ENCODE results near the gene KCNK5. TPM values are rescaled to one million over a fixed set of nuclear protein-coding genes. Genes with fewer than 3 reads are reported as not detected.

The KCNK5 gene
- total and polyA plus RNA-seq, 2 donors (not counting 1 experiment from before 2014, with no cell fraction given), result 0.07 TPM; not detected in 1

- Histone ChIP-seq H3K27ac (ENCODE audit: low read length in 2 of 2) (no peak overlapping the region), H3K27me3 (replicated peaks in 1 of 4; ENCODE audit: control extremely low read depth in 1 of 4, control insufficient read depth in 3 of 4, insufficient read depth in 4 of 4, low read length in 3 of 4) (peaks cover 0 to 52% (median 15%) of the 10 kb centered on the region in 4 experiments), H4K20me1 (ENCODE audit: control insufficient read depth, insufficient read depth, low read length, poor library complexity, severe bottlenecking) (no peaks in the 10 kb centered on the region), H3K9ac (ENCODE audit: low read length) (no peak overlapping the region), H3K4me1 (ENCODE audit: control insufficient read depth in 2 of 2, insufficient read depth in 2 of 2, low read length in 2 of 2) (no peaks in the 10 kb centered on the region), H3K79me2 (ENCODE audit: control insufficient read depth, insufficient read depth, low read length) (no peaks in the 10 kb centered on the region), H3K36me3 (replicated peaks in 1 of 2; ENCODE audit: control extremely low read depth in 1 of 2, control insufficient read depth in 1 of 2, extremely low read depth in 1 of 2, insufficient read depth in 2 of 2, low read length in 1 of 2) (no peaks in the 10 kb centered on the region), H3K9me3 (ENCODE audit: control extremely low read depth in 1 of 3, control insufficient read depth in 2 of 3, insufficient read depth in 1 of 3, low read length in 2 of 3) (peaks cover 0 to 3% (median 0%) of the 10 kb centered on the region in 3 donors), H3K4me2 (replicated peaks; ENCODE audit: low read depth, low read length, poor library complexity, severe bottlenecking) (no peak overlapping the region), H3K4me3 (ENCODE audit: control extremely low read depth in 1 of 5, extremely low read depth in 1 of 5, insufficient read depth in 1 of 5, low read depth in 2 of 5, low read length in 4 of 5) (no peak overlapping the region), H2AFZ (ENCODE audit: insufficient read depth, low read depth, low read length, poor library complexity, severe bottlenecking) (no peak overlapping the region)
- no peaks in the 10 kb centered on the region for H3K4me1 Mint-ChIP-seq
- DNase-seq, result no peak
- ChIA-PET CTCF (no interaction called here), POLR2A (no interaction called here)
- H3K9me3 Mint-ChIP-seq (ENCODE audit: insufficient read depth), result no peaks in the 10 kb centered on the region
- H3K27me3 Mint-ChIP-seq, result peaks cover 46% of the 10 kb centered on the region
- ATAC-seq (ENCODE audit: low read depth), result no peak
- intact Hi-C loops (cut with micrococcal nuclease), result no loop called here
- no peak for TF ChIP-seq EZH2 (IDR thresholded peaks at IDR 0.05; ENCODE audit: borderline replicate concordance, insufficient read depth, low read depth, low read length, poor library complexity, severe bottlenecking)
- no peak for TF ChIP-seq CTCF (IDR thresholded peaks at IDR 0.05)
- H3K27ac Mint-ChIP-seq, result no peak overlapping the region
- 66% methylated on average over 10 of the region's 10 CpGs for WGBS (ENCODE audit: insufficient coverage)
- H3K4me3 Mint-ChIP-seq, result no peak overlapping the region
These were observed 23.0 kb downstream of the KCNK5 start for GRCh38 chr6:39206250-39206721.

GRCh38 chr6:39204646-39205244 is 24.5 kb downstream of the KCNK5 start:
- H3K9me3 ChIP-seq (ENCODE audit: control extremely low read depth in 1 of 3, control insufficient read depth in 2 of 3, insufficient read depth in 1 of 3, low read length in 2 of 3), result peaks cover 0 to 3% (median 0%) of the 10 kb centered on the region in 3 donors
- no peak overlapping the region for H3K9ac ChIP-seq (ENCODE audit: low read length)
- no peak overlapping the region for H3K4me3 Mint-ChIP-seq
- intact Hi-C loops (cut with micrococcal nuclease), result no loop called here
- no peaks in the 10 kb centered on the region for H4K20me1 ChIP-seq (ENCODE audit: control insufficient read depth, insufficient read depth, low read length, poor library complexity, severe bottlenecking)
- H3K27ac Mint-ChIP-seq, result no peak overlapping the region
- H3K9me3 Mint-ChIP-seq (ENCODE audit: insufficient read depth), result no peaks in the 10 kb centered on the region
- H3K27me3 Mint-ChIP-seq, result peaks cover 39% of the 10 kb centered on the region
- ChIA-PET POLR2A (no interaction called here), CTCF (no interaction called here)
- no peaks in the 10 kb centered on the region for H3K36me3 ChIP-seq (replicated peaks in 1 of 2; ENCODE audit: control extremely low read depth in 1 of 2, control insufficient read depth in 1 of 2, extremely low read depth in 1 of 2, insufficient read depth in 2 of 2, low read length in 1 of 2)
- H3K27ac ChIP-seq (ENCODE audit: low read length in 2 of 2), result no peak overlapping the region
- DNase-seq, result no peak
- H2AFZ ChIP-seq (ENCODE audit: insufficient read depth, low read depth, low read length, poor library complexity, severe bottlenecking), result no peak overlapping the region
- ATAC-seq (ENCODE audit: low read depth), result no peak
- H3K4me1 ChIP-seq (ENCODE audit: control insufficient read depth in 2 of 2, insufficient read depth in 2 of 2, low read length in 2 of 2), result no peaks in the 10 kb centered on the region
- H3K4me2 ChIP-seq (replicated peaks; ENCODE audit: low read depth, low read length, poor library complexity, severe bottlenecking), result no peak overlapping the region
- H3K27me3 ChIP-seq (replicated peaks in 1 of 4; ENCODE audit: control extremely low read depth in 1 of 4, control insufficient read depth in 3 of 4, insufficient read depth in 4 of 4, low read length in 3 of 4), result peaks cover 0 to 65% (median 18%) of the 10 kb centered on the region in 4 experiments
- TF ChIP-seq CTCF (IDR thresholded peaks at IDR 0.05) (no peak), EZH2 (IDR thresholded peaks at IDR 0.05; ENCODE audit: borderline replicate concordance, insufficient read depth, low read depth, low read length, poor library complexity, severe bottlenecking) (no peak)
- H3K79me2 ChIP-seq (ENCODE audit: control insufficient read depth, insufficient read depth, low read length), result no peaks in the 10 kb centered on the region
- peaks cover under 1% of the 10 kb centered on the region for H3K4me1 Mint-ChIP-seq
- no peak overlapping the region for H3K4me3 ChIP-seq (ENCODE audit: control extremely low read depth in 1 of 5, extremely low read depth in 1 of 5, insufficient read depth in 1 of 5, low read depth in 2 of 5, low read length in 4 of 5)
- WGBS (ENCODE audit: insufficient coverage), result 87% methylated on average over 8 of the region's 8 CpGs
